ENCODE data around the gene KIF16B. TPM values are rescaled to one million over a fixed set of nuclear protein-coding genes. Genes with fewer than 3 reads are reported as not detected.

KIF16B gene
- total and polyA plus RNA-seq, 2 donors (not counting 3 experiments of a cell fraction or from before 2014, with no cell fraction given): 2.9 to 8.8 TPM

GRCh38 chr20:16617056-16617455 is 43.8 kb upstream of the KIF16B start:
- Histone ChIP-seq H3K9ac (replicated peaks; ENCODE audit: extremely low read depth, insufficient read depth, low read length) (no peak overlapping the region), H3K79me2 (ENCODE audit: control insufficient read depth, insufficient read depth, low read length) (no peaks in the 10 kb centered on the region), H2AFZ (ENCODE audit: low read depth, low read length) (no peak overlapping the region), H3K9me3 (replicated peaks; ENCODE audit: control insufficient read depth, insufficient read depth, low read length) (no peaks in the 10 kb centered on the region), H3K4me3 (replicated peaks in 1 of 3; ENCODE audit: insufficient read depth in 1 of 3, low read depth in 1 of 3, low read length in 3 of 3) (no peak overlapping the region), H3K27me3 (ENCODE audit: control insufficient read depth in 2 of 2, insufficient read depth in 2 of 2, low read length in 2 of 2) (no peaks in the 10 kb centered on the region), H4K20me1 (replicated peaks; ENCODE audit: control insufficient read depth, extremely low read depth, insufficient read depth, low read length) (no peaks in the 10 kb centered on the region), H3K36me3 (ENCODE audit: control insufficient read depth in 2 of 2, extremely low read depth in 1 of 2, insufficient read depth in 2 of 2, low read length in 2 of 2) (no peaks in the 10 kb centered on the region), H3K4me2 (ENCODE audit: insufficient read depth, low read length) (no peak overlapping the region), H3K27ac (ENCODE audit: insufficient read depth, low read depth, low read length) (no peak overlapping the region), H3K4me1 (ENCODE audit: control insufficient read depth, extremely low read depth, insufficient read depth, low read length) (no peaks in the 10 kb centered on the region), H3K9me1 (replicated peaks; ENCODE audit: control insufficient read depth, extremely low read depth, insufficient read depth, low read length) (no peaks in the 10 kb centered on the region)
- dilution Hi-C loops (cut with MboI; ENCODE audit: extremely low pct_ligation_motif_present, low sequenced_read_pairs): no loop called here
- ChIA-PET POLR2A (no interaction called here), CTCF (interaction anchor here (1.4 kb wide), 1 partner anchor 14 kb away, joined by 3 read pairs; no protein-coding TSS in a partner anchor)
- no TSS peak for BruUV-seq (replicated peaks)
- no peak for DNase-seq (ENCODE audit: low read depth, low spot score)
- TF ChIP-seq POLR2A (IDR thresholded peaks at IDR 0.05; ENCODE audit: low read depth, low read length) (no peak), EZH2 (IDR thresholded peaks at IDR 0.05; ENCODE audit: borderline replicate concordance, low read depth, low read length, severe bottlenecking) (no peak), JUN (IDR thresholded peaks at IDR 0.05; ENCODE audit: borderline replicate concordance, insufficient read depth, insufficient read length, low read depth) (no peak), CTCF (IDR thresholded peaks at IDR 0.05; ENCODE audit: extremely low read depth in 1 of 2, insufficient read depth in 1 of 2, low read depth in 1 of 2, low read length in 2 of 2) (no peak), MAX (IDR thresholded peaks at IDR 0.05; ENCODE audit: insufficient read depth, insufficient read length) (no peak), GATA2 (IDR thresholded peaks at IDR 0.05; ENCODE audit: insufficient read depth, insufficient read length, low read depth, low read length) (no peak), MYC (IDR thresholded peaks at IDR 0.05; ENCODE audit: low read depth, low read length) (no peak), FOS (IDR thresholded peaks at IDR 0.05; ENCODE audit: borderline replicate concordance, insufficient read depth, low read length) (no peak), POLR2AphosphoS5 (IDR thresholded peaks at IDR 0.05; ENCODE audit: insufficient read depth, low read depth, low read length) (no peak)
- FAIRE-seq: no peak
- intact Hi-C loops (cut with micrococcal nuclease): no loop called here
